GM11168 (cell line): ENCODE data around the gene IGFALS.

Source experiments
- in situ Hi-C: fragments of 300-500 bp; cut with MboI; formaldehyde crosslinking; loops from one replicate; pipeline ENCODE4 v1.12.0; 2022; ENCODE audit warnings: low sequenced_read_pairs; ENCODE audit not compliant: unreplicated experiment

The IGFALS gene

GRCh38 chr16:1778200-1779179, 15.0 kb downstream of the IGFALS start:
- in situ Hi-C loops = no loop called here

GRCh38 chr16:1777375-1778199, 15.9 kb downstream of the IGFALS start:
- in situ Hi-C loops = no loop called here

GRCh38 chr16:1776991-1777374, 16.5 kb downstream of the IGFALS start:
- in situ Hi-C loops = no loop called here

- in situ Hi-C loops = no loop called here
Observed at GRCh38 chr16:1776672-1776955, 16.9 kb downstream of the IGFALS start.

- in situ Hi-C loops = no loop called here
Observed at GRCh38 chr16:1775846-1776671, 17.4 kb downstream of the IGFALS start.

- in situ Hi-C loops = no loop called here
Observed at GRCh38 chr16:1775006-1775845, 18.3 kb downstream of the IGFALS start.

GRCh38 chr16:1774448-1774780, 19.1 kb downstream of the IGFALS start:
- in situ Hi-C loops = no loop called here

GRCh38 chr16:1773703-1774447, 19.6 kb downstream of the IGFALS start:
- in situ Hi-C loops = no loop called here

GRCh38 chr16:1772908-1773702, 20.4 kb downstream of the IGFALS start, which contains the start of gene MRPS34:
Gene MRPS34, minus strand, starts transcription at chr16:1773134. Its CDS starts 15 bp downstream, at chr16:1773119.
- in situ Hi-C loops = no loop called here

GRCh38 chr16:1772362-1772907, 21.1 kb downstream of the IGFALS start, which contains the start of gene EME2:
Gene EME2, plus strand, starts transcription at chr16:1772810. Its CDS starts 418 bp downstream, at chr16:1773228.
- in situ Hi-C loops = no loop called here

- in situ Hi-C loops = no loop called here
Observed at GRCh38 chr16:1771864-1772361, 21.6 kb downstream of the IGFALS start.

GRCh38 chr16:1771188-1771863, 22.2 kb downstream of the IGFALS start, which contains the start of gene NME3:
Gene NME3, minus strand, starts transcription at chr16:1771543. Its CDS starts 9 bp downstream, at chr16:1771534.
- in situ Hi-C loops = no loop called here

GRCh38 chr16:1770328-1771187, 22.9 kb downstream of the IGFALS start:
- in situ Hi-C loops = no loop called here

- in situ Hi-C loops = no loop called here
Observed at GRCh38 chr16:1769402-1770300, 23.9 kb downstream of the IGFALS start.
